NCI-H524 treated with DMSO at 0.1 percent for 48 hours (cell line): ENCODE results near the gene CDH5.

ENCODE experiments used
- DNase-seq: peaks from one replicate; lab custom pipeline; 2025; lab: John Stamatoyannopoulos, UW

The CDH5 gene

DNA sequence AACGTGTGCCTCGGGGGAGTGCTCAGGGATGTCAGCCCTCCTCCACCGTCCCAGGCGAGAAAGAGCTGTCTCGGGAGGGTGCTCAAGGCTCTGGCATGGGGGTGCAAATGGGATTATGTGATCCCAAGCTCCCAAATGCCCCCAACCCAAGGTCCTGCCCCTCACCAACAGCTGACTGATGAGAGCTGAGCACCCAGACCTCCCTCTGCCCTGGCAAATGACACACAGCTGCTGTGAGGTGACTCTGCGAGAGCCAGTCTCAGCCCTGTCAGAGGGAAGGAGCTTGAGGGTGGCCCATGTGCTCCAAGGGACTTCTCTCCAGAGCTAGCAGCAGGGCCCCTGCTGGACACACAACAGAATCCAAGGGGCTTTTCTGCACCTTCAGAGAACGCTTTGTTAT is 7.7 kb downstream of the CDH5 start:
- DNase-seq, result no peak

DNA sequence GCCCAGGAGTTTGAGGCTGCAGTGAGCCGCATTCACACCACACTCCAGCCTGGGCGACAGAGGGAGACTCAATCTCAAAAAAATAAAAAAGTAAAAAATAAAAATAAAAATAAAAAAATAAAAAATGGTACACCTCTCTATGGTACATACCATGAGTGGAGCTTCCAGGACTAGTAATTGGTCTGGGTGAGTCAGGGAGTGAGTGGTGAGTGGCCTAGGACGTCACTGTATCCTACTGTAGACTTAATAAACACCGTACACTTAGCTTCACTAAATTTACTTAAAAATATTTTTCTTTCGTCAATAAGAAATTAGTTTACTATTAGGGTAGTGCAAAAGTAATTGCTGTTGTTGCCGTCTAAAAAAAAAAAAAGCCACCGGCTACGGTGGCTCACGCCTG is 9.0 kb downstream of the CDH5 start:
- no peak for DNase-seq

- no peak for DNase-seq
These were observed 9.6 kb downstream of the CDH5 start for GRCh38 chr16:66376114-66376513.

DNA sequence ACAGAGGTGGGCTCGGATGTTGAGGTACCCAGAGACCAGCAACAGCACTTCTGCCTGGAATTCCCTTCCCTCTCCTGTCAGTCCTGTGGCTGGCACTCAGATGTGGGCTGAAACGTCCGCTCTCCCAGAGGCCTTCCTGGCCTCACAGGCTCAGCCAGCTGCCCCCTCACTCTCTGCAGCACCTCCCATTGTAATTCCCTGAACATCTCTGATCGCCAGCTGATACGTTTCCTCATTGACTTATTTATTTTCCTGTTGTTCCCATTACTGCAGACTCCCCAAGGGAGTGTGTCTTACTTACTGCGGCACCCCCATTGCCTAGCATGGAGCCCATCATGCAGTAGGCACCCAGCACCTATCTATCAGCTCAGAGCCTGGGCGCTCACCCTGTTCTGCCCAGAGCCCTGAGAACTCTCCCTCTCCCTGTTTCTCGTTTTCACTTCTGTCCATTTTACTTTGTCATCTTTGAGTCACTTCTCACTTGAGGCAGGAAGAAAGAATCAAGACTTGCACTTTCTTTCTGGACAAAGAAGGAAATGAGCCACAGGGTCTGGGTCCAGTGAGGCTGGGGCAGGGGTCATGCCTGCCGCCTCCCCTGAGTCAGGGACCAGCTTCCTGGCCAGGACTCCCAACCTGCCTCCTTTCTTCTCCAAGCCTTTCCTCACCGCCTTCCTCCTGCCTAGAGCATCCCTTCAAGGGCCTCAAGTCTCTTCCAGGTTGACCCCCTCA is 10.2 kb downstream of the CDH5 start:
- DNase-seq, result no peak

- DNase-seq, result no peak
These were observed 10.8 kb downstream of the CDH5 start for GRCh38 chr16:66377324-66377723.

- DNase-seq, result no peak
These were observed 12.5 kb downstream of the CDH5 start for GRCh38 chr16:66378741-66379570.

DNA sequence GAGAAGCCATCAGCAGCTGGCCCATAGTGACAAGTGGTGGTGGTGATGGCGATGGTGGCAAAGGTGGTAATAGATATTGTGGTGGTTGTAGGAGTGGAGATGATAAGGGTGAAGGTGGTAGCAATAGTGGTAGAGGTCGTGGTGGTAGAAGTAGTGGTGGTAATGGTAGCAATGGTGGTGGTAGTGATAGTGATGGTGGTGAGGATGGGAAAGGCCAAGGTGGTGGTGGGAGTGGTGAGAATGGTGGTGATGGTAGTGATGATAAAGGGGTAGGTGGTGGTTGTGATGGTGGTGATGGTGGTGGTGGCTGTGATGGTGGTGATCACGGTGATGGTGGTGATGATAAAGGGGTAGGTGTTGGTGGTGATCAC is 13.1 kb downstream of the CDH5 start:
- no peak for DNase-seq

DNA sequence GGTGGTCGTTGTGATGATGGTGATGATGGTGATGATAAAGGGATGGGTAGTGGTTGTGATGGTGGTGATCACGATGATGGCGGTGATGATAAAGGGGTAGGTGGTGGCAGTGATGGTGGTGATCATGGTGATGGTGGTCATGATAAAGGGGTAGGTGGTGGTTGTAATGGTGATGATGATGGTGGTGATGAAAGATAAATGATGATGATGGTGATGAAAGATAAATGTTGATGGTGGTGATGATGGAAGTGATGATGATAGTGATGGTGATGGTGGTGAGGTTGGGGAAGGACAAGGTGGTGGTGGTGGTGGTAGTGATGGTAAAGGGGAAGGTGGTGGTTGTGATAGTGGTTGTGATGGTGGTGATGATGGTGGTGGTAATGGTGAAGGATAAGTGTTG is 13.9 kb downstream of the CDH5 start:
- no peak for DNase-seq

GRCh38 chr16:66381585-66382170 is 15.2 kb downstream of the CDH5 start:
- DNase-seq, result no peak

DNA sequence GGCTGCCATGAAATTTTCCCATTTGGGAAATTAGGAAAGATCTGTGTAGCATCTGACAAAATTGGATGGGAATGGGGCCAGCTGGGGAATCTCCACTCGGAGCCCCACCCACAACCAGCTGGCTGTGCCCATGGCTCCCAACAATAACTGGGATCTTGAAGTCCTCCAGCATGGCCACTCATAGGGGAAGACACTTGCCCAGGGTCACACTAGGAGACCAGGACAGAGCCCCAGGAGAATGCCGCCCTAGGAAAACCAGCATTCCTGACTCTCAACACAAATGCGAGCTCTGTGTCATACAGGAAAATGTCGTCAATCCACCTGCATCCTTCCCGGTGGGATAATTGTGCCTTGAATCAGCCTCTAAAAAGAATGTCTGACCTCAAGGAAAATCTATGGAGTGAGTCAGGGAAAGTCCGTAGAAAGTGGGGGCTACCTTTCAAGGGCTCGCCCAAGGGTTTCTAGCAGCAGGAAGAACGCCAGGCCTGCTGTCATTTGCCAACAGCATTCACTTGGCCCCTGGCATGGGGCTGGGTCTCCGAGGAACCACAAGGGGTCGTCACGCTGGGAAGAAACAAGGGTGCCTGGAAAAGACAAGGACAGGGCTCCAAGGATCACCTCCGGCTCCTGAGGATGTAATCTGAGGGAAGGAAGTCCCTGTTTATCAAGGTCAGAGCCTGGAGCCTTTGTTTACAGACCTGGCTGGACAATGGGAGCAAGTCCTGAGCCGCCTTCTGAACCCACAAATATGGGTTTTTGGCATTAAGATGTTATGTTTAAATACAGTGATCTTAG is 15.9 kb downstream of the CDH5 start:
- no peak for DNase-seq

DNA sequence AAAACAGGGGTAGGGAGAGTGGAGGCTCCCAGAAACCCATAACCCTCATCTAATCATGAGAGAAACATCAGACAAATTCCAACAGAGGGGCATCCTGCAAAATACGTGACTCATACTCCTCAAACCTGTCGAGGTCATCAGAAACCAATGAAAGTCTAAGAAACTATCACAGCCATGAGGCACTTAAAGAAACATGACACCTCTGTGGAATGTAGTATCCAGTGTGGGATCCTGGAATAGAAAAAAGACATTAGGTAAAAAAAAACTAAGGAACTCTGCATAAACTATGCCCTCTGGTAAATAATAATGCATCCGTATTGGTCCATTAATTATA is 16.4 kb downstream of the CDH5 start:
- DNase-seq, result no peak

DNA sequence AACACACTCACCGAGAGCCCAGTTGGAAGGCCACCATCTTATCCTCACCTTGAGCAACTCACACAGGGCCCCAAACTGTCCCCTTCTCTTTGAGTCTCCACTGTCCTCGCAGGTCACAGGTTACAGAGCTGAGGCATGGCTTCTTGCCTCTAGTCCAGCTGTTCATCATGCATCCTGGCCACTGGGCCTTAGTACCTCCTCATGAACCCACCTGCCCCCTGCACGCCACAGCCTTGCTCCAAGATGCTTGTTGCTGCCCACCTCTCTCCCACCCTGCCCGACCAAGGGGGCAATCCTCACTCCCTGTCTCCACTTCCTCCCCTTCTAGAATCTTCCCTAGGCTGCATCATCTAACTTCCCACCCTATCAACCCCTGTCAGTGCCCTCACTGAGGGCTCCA is 17.1 kb downstream of the CDH5 start:
- no peak for DNase-seq

- no peak for DNase-seq
These were observed 18.9 kb downstream of the CDH5 start for GRCh38 chr16:66385415-66385814.

DNA sequence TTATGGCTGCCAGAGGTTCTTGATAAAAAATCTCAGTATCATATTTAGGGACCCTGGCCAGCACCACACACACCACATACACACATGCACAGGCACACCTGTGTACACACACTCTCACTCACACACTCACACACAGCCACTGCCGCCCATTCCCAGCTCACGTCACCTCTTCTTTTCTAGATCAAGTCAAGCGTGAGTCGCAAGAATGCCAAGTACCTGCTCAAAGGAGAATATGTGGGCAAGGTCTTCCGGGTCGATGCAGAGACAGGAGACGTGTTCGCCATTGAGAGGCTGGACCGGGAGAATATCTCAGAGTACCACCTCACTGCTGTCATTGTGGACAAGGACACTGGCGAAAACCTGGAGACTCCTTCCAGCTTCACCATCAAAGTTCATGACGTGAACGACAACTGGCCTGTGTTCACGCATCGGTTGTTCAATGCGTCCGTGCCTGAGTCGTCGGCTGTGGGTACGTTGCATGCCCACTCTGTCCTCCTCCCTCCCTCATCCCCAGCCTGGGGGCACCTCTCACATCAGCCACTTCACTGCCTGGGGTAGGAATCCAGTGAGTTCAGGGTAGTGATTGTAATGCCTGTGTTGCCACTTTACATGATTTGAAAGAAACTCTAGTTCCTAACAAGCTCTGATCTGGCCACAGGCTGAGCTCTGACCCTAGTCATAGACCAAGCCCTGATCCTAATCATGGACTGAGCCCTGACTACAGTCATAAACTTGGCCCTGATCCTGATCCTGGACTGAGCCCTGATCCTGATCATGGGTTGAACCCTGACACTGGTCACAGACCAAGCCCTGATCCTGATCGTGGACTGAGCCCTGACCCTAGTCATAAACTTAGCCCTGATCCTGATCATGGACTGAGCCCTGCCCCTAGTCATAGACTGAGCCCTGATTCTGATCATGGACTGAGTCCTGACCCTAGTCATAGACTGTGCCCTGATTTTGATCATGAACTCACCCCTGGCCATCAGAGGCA is 20.4 kb downstream of the CDH5 start:
- no peak for DNase-seq

GRCh38 chr16:66387817-66388332 is 21.4 kb downstream of the CDH5 start:
- no peak for DNase-seq

GRCh38 chr16:66388350-66389139 is 22.1 kb downstream of the CDH5 start:
- no peak for DNase-seq

DNA sequence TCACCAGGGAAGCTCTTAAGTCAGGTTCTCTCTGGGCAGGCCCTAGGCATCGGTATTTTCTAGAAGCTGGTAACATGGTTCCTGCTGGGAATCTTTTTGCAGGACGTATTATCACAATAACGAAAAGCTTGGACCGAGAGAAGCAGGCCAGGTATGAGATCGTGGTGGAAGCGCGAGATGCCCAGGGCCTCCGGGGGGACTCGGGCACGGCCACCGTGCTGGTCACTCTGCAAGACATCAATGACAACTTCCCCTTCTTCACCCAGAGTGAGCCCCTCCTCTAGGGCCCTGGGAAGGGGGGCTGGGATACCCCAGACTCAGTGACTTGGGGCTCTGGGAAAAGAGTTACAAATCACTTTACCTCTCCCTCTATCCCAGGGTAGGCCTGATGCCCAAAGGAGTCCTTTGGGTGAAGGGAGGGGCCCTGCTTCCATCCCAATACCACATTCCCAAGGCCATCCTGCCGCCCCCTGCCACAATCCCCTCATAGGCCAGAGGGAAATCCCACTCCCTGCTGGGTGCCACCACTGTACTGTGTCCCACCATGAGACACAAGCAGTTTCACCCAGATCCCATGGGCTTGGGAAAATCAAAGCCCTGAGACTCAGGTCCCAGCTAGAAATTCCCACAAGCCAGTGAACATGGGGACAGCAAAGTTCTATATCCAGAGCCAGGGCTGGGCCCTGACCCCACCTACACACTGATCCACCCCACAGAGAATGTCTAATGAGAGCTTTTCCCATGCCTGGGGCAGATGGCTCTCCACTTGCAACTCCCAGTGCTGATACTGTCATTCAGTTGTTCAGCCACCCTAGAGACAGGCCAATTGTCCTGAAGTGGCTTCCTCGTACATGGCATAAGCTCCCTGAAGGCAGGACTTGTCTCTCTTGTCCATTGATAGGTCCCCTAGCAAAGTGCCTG is 23.0 kb downstream of the CDH5 start:
- DNase-seq, result no peak

DNA sequence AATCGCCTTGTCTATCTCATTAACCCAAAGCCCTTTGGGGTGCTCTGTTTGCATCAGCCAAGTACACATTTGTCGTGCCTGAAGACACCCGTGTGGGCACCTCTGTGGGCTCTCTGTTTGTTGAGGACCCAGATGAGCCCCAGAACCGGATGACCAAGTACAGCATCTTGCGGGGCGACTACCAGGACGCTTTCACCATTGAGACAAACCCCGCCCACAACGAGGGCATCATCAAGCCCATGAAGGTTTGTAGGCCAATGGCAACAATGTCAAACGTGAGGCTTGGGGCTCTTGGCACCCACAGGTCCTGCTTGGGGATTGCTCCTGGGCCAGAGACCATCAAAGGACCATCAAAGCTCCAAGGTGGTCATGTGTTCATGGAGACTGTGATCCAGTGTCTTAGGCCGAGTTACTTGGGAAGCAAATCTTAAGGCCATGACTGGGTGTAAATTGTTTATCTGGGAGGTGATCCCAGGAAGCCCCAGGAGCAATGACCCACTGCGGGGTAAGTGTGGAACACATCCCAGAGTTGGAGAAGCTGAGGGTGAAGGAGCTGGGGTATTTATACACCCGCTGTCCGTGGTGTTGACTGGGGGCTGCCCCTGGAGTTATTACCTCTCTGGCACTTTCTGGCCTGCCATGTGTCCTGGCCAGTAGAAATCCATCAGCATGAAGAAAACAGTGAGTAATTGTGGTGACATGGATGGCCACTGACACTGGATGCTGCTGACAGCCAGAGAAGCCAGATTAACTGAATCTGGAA is 24.0 kb downstream of the CDH5 start:
- DNase-seq, result no peak
